A673 (cell line): ENCODE measurements around the gene KCND3.

ENCODE experiments used
- CTCF ChIP-seq: fragments of 300-800, 200-600 bp; sonication (generic); conservative IDR thresholded peaks from 2 replicates; pipeline ENCODE4 v1.5.1; 2017; ENCODE audit warnings: low read depth, mild to moderate bottlenecking, antibody characterized with exemption, low read length, moderate library complexity, mixed read lengths
- EZH2 ChIP-seq: fragments of 200-600 bp; sonication (generic); IDR thresholded peaks from 2 replicates; pipeline ENCODE4 v1.6.1; 2017; ENCODE audit warnings: borderline replicate concordance, low read depth, mild to moderate bottlenecking, mixed read lengths, antibody characterized with exemption, low read length; ENCODE audit not compliant: poor library complexity, severe bottlenecking

GRCh38 chr1:112006416-112007025 lies 17.1 kb upstream of the KCND3 start:
- no peak for TF ChIP-seq CTCF
- no peak for TF ChIP-seq EZH2
